Nephron (organoid): ENCODE measurements around the gene DIP2C.
"Not testable (repeated sequence)": the region's sequence is repeated elsewhere in the genome, so short reads cannot be mapped to it uniquely, and the experiment has no call there.

Source experiments
- H3K27ac Mint-ChIP-seq, 3 experiments: 2 replicates each; pipeline ENCODE4 v1.8.0; 2020; ENCODE audit warnings: mixed read lengths in 3 of 3, mild to moderate bottlenecking in 2 of 3, moderate library complexity in 1 of 3
- H3K27me3 Mint-ChIP-seq: 2 replicates; pipeline ENCODE4 v1.8.0; 2021; ENCODE audit warnings: low read depth, mild to moderate bottlenecking, moderate library complexity, mixed read lengths
- H3K36me3 Mint-ChIP-seq: 2 replicates; pipeline ENCODE4 v1.8.0; 2020; ENCODE audit warnings: low read depth, mixed read lengths
- H3K4me1 Mint-ChIP-seq: 2 replicates; pipeline ENCODE4 v1.8.0; 2020; ENCODE audit warnings: mixed read lengths
- H3K4me3 Mint-ChIP-seq, 3 experiments: 2 replicates each; pipeline ENCODE4 v1.8.0; 2020; ENCODE audit warnings: mild to moderate bottlenecking in 3 of 3, mixed read lengths in 3 of 3, moderate library complexity in 2 of 3
- H3K9me3 Mint-ChIP-seq: 2 replicates; pipeline ENCODE4 v1.8.0; 2020; ENCODE audit warnings: mixed read lengths
- CTCF ChIP-seq, 3 experiments: fragments of 200-600 bp; sonication (generic); IDR thresholded peaks; one replicate each; pipeline ENCODE4 v1.5.0; 2021; ENCODE audit warnings: antibody characterized with exemption in 3 of 3; ENCODE audit not compliant: unreplicated experiment in 3 of 3

DIP2C gene

GRCh38 chr10:535051-535450 is 154.4 kb downstream of the DIP2C start:
- no peaks in the 10 kb centered on the region for H3K27me3 Mint-ChIP-seq
- no peak overlapping the region for H3K27ac Mint-ChIP-seq
- H3K36me3 Mint-ChIP-seq = peaks cover 7% of the 10 kb centered on the region

GRCh38 chr10:534047-534566 is 155.4 kb downstream of the DIP2C start:
- Mint-ChIP-seq H3K27ac (no peak overlapping the region), H3K4me3 (no peak overlapping the region), H3K27me3 (no peaks in the 10 kb centered on the region), H3K9me3 (no peaks in the 10 kb centered on the region), H3K36me3 (peaks cover 7% of the 10 kb centered on the region), H3K4me1 (peaks cover 10% of the 10 kb centered on the region)
- no peak for TF ChIP-seq CTCF (IDR thresholded peaks at IDR 0.05; ENCODE audit: unreplicated experiment in 3 of 3)

More at GRCh38 chr10:535051-535450, 154.4 kb downstream of the DIP2C start:
- H3K4me3 Mint-ChIP-seq = no peak overlapping the region
- H3K9me3 Mint-ChIP-seq = no peaks in the 10 kb centered on the region
- H3K4me1 Mint-ChIP-seq = peaks cover 10% of the 10 kb centered on the region
- no peak for TF ChIP-seq CTCF (IDR thresholded peaks at IDR 0.05; ENCODE audit: unreplicated experiment in 3 of 3)

- H3K36me3 Mint-ChIP-seq = peaks cover 7% of the 10 kb centered on the region
- no peak for TF ChIP-seq CTCF (IDR thresholded peaks at IDR 0.05; ENCODE audit: unreplicated experiment in 3 of 3)
- no peak overlapping the region for H3K4me3 Mint-ChIP-seq
- peaks cover 10% of the 10 kb centered on the region for H3K4me1 Mint-ChIP-seq
- no peak overlapping the region for H3K27ac Mint-ChIP-seq
- no peaks in the 10 kb centered on the region for H3K9me3 Mint-ChIP-seq
- no peaks in the 10 kb centered on the region for H3K27me3 Mint-ChIP-seq
Measured at GRCh38 chr10:533611-534010, 155.9 kb downstream of the DIP2C start.

- H3K36me3 Mint-ChIP-seq = peaks cover 7% of the 10 kb centered on the region
- no peak overlapping the region for H3K4me3 Mint-ChIP-seq
- H3K27me3 Mint-ChIP-seq = no peaks in the 10 kb centered on the region
- H3K4me1 Mint-ChIP-seq = peaks cover 10% of the 10 kb centered on the region
- TF ChIP-seq CTCF (IDR thresholded peaks at IDR 0.05; ENCODE audit: unreplicated experiment in 3 of 3) = no peak
- no peaks in the 10 kb centered on the region for H3K9me3 Mint-ChIP-seq
- no peak overlapping the region for H3K27ac Mint-ChIP-seq
Measured at GRCh38 chr10:533186-533585, 156.3 kb downstream of the DIP2C start.

- not testable (repeated sequence) for H3K9me3 Mint-ChIP-seq, H3K4me3 Mint-ChIP-seq, H3K27ac Mint-ChIP-seq, H3K27me3 Mint-ChIP-seq, H3K36me3 Mint-ChIP-seq
- H3K4me1 Mint-ChIP-seq = peaks cover 11% of the 10 kb centered on the region
Measured at GRCh38 chr10:532331-532730, 157.1 kb downstream of the DIP2C start.

- Mint-ChIP-seq H3K9me3 (no peaks in the 10 kb centered on the region), H3K4me3 (no peak overlapping the region), H3K36me3 (peaks cover 7% of the 10 kb centered on the region), H3K4me1 (peaks cover 19% of the 10 kb centered on the region), H3K27ac (no peak overlapping the region), H3K27me3 (no peaks in the 10 kb centered on the region)
- no peak for TF ChIP-seq CTCF (IDR thresholded peaks at IDR 0.05; ENCODE audit: unreplicated experiment in 3 of 3)
Measured at GRCh38 chr10:531541-531940, 157.9 kb downstream of the DIP2C start.
